NCI-H524 treated with DMSO at 0.1 percent for 48 hours (cell line): ENCODE results near the gene ATP9A.
"Not testable (repeated sequence)": the region's sequence is repeated elsewhere in the genome, so short reads cannot be mapped to it uniquely, and the experiment has no call there.

Experiments used
- DNase-seq: peaks from one replicate; lab custom pipeline; 2025; lab: John Stamatoyannopoulos, UW

ATP9A gene

DNA sequence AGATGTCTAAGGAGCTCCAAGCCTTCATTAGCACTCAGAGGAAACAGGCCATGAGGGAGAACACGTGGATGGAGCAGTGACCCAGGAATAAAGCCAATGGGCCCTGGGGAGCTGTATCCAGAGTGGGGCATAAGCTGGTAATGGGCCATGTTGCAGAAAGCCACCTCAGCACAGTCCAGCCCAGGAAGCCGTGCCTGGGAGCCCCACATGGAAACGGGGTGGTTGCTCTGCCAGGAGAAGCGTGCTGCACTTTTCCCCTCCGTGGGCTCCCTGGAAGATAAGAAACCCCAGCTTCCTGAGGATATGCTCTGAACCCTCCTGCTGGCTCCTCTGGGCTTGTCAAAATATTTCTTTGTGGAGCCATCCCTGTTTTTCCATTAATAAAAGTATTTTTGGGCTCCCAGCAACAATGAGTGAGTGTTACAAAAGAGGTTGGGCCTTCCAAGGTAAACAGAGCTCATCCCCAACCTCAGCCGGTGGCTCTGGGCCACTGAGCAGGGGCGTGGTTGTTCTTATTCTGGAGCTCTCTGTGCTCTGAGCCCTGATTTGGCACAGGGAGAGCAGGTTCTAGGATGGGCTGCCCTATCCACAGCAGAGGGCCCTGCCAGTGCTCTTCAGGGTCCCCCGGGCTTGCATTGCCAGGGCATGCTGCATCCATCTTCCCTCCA is 194.5 kb downstream of the ATP9A start:
- DNase-seq, result no peak

DNA sequence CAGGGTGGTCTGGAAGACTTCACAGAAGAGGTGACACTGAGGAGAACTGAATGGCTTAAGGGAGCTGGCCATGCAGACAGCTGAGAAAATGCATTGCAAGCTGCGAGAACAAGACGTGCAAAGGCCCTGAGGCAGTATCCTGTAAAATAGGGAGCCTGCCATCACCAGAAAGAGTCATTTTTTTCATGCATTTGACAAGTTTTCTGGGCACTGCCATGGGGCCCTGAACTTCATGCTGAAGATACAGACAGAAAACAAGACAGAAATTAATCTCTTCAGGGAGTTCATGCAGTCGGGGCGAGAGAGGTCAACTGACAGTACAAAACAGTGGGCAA is 196.8 kb downstream of the ATP9A start:
- no peak for DNase-seq

DNA sequence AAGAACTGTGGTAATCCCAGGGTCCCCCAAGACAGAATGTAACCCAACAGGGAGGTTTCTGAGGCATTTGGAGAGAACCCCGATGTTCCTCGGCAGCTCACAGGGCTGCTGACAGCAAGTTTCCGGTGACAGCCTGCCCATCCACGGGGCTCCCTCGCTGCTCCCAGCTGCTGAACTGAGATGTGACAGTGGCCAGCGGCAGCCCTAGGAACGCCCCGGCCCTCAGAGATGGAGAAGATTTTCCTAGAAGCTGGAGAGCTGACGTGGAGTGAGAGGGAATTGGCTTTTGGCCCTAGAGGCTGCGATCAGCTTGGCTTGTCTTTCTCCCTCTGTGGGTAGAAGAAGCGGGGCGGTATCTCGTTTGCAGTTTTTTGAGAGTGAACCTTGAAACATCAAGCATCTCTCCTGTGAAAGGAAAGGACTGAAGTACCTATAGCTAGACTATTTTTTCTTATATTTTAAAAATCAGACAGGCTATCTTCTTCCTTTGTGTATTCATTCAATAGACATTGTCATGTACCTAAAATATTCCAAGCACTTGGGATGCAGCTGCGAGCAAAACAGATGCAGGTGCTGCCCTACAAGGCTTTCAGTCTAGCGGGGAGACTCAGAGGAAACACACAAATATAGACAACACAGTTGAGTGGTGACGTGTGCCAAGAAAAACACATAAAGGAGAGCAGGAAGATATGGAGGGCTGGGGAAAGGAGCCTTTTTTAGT is 197.3 kb downstream of the ATP9A start:
- DNase-seq, result no peak

DNA sequence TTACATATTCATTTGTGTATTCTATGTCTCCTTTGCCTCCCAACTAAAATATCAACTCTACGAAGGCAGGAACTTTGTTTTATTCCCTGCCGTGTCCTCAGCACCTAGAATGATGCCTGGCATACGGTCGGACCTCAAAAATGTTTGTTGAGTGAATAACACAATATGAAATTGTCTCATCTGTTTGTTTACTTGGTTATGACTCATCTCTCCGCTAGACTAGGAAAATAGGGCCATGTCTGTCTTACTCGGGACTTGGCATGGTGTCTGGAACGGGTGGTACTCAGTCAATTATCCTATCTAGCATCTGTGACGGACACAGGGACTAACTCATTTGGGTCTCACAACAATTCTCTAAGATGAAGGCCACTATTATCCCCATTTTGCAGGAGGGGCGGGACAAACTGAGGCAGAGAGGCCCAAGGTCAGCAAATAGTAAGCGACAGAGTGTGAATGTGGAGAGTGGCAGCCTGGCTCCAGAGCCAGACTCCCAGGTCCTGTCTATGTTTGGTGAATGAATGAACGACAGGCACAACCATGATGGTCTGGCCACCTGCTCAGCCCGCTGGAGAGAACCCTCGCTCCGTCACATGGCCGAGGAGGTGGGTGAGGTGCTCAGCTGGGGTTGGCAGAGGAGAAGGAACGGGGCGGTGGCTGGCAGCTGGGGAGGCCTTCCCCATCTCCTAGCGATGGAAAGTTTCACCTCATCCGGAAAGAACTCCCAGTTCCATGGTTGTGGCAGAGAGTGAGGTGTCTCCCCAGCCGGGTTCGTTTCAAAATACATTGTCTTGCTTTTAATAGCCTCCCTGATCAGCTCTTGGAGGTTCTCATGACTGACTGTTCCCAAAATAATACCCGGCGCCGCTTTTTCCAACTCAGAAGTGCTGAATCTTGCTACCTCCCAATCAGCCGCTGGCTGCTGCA is 198.1 kb downstream of the ATP9A start:
- DNase-seq, result no peak

DNA sequence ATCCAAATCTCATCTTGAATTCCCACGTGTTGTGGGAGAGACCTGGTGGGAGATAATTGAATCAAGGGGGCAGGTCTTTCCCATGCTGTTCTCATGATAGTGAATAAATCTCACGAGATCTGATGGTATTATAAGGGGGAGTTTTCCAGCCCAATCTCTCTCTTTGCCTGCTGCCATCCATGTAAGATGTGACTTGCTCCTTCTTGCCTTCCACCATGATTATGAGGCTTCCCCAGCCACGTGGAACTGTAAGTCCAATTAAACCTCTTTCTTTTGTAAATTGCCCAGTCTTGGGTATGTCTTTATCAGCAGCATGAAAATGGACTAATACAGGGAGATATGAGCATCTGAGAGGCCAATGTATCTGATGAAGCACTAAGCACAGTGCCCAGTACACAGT is 199.7 kb downstream of the ATP9A start:
- DNase-seq, result not testable (repeated sequence)

DNA sequence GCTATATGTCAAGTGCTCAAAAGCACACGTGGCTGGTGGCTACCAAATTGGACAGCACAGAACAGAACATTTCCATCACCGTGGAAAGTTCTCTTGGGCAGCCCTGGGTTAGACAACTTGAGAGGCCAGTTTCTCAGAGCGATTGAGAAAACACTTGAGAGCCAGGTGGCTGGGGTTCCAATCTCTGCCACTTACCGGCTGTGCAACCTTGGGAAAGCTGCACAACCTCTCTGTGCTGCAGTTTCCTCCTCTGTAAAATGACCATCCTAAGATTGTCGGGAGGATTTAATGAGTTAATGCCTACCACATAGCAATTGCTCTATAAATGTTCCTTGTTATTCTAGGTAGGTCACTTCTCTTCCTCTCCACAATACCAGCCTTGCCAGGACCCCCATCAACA is 200.6 kb downstream of the ATP9A start:
- DNase-seq, result no peak

DNA sequence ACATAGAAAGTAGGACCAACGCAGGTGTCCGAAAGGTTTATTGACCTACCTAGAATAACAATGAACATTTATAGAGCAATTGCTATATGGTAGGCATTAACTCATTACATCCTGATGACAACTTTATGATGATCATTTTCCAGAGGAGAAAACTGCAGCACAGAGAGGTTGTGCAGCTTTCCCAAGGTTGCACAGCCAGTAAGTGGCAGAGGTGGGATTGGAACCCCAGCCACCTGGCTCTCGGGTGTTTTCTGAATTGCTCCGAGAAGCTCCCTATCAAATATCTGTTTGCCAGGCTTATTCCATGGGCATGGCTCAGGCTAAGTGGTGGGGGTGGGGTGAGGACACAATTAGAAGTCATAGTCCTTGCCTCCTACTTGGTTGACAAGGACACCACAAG is 201.6 kb downstream of the ATP9A start:
- no peak for DNase-seq

DNA sequence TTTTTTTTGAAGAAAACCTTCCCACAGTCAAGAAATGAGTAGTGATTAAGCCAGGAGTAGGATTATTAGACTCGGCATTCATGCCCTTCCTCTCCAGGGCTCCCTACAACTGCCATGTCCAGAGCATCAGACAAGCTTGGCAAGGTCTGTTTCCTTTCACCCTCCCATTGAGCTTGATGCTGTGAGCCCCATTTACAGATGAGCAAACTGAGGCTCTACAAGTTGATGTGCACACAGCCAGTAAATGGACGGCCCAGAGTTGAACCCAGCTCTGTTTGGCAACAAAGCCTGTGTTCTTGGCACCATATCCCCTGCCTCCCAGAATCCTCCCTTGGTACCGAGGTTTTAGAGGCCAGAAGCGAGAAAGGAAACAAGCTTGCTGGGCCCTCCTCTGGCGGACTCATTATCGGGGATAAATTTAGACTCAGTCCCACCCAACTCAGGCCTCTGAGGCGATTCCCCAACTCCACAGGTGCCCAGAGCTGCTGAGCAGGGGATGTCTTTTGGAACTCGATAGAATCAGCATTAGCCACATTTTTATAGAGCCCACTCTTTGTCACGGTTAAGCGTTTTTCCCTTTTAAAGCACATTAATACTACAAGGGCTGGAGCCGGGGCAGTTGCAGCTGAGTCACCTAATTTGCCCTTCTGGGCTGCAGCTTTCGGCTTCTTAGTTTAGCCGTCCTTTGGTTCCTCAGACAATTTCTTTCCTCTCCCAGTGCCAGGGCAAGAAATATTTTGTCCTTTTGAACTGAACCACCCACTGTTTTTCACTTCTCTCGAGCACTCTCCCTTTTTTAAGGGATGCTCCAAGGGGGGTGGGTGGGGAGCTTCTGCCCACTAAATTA is 202.7 kb downstream of the ATP9A start:
- DNase-seq, result no peak

DNA sequence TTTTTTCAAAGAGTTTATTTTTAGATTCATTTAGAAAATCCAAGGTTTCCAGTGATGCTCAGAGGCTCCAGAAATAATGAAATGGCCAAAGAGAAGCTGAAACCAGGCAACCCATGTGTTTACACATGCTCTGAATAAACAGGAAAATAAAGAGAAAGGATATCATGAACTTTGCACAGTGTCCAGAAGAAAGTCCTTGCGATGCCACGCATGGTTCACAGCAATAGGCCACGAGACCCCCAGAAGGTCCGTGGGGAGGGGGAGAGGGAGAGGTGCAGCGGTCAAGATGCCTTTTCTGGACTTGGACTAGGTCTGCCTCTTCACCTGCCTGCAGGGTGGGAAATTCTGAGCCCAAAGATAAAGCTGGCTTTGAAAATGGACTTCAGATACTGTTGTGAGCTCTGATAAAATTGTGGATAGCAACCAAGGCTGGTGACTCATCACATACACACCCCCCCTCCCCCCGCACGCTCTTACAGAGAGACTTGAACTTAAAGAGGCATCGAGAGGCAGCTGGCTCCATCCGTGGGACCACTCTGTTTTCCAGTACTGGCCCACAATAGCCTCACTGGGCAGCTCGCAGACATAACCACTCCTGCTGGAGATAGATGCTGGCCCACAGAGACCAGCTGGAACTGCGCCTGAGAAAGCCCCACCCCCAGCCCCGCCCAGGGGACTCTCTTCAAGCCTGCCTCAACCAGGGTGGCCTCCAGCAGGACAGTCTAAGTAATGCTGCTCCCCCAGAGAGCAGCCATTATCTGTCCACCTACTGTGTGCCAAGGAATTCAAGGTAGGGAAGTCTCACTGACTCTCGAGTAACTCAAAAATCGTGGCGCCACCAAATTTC is 204.5 kb downstream of the ATP9A start:
- DNase-seq, result no peak

DNA sequence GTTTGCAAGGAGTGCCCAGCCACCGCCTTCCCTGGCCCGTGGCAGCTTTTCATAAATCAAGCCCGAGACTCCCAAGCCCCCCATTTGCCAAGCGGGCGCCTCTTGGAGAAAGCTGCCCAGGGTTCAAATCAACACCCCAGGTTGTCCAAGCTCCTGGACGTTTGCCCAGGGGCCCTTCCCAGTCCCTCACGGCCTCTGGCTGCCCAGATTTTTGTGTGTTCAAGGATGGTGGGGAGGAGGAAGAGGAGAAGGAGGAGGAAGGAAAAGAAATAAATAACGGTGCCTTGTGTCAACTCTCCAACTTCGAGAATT is 205.1 kb downstream of the ATP9A start:
- no peak for DNase-seq

DNA sequence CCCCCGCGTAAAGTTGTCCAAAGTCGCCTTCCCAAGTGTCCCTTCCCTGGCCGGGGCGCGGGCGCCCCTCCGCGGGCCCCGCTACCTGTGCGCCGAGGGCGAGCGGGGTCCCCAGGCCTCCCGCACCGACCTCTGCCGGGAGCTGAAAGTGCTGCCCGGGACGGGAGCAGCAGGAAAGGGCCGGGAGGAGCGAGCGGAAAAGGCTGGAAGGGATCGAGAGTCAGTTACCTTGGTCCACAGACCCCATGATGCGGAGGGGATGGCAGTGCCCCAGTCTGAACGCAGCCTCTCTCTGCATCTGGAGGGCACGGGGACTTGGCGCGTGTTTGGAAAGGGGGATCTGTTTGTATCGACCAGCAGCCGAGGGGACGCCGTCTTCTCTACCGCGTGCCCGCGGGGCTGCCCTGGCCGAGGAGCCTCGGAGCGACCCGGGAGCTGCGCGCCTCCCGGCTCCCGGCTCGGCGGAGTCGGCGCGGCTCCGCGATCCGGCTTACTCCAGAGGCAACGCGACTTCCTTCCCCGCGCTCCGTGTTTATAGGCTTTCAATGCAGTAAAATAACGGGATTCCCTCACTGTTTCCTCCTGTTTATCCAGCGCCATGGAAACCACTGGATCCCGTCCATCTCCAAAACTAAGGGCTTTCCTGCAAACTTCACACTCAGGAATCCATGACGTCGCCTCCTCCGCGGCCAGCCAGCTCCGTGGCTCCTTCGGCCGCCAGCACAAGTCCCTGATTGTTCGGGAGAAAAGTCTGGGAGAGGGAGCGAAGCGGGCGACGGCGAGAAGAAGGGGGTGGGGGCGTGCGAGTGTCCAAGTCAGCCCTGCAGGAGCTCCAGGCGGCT is 205.6 kb downstream of the ATP9A start:
- DNase-seq, result no peak

DNA sequence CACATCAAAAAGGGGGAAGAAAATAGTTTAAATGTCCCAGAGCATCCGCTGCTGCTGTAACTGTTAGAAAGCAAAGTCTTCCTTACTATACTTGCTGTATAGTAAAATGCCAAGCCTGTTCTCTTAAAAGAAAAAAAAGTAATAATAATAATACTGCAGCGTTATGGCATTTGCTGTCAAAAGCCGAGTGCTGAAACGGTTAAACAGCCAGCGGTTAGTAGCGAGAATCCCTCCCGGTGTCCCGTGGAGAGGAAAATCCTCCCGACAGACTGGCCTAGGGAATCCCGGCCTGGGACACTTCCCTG is 206.2 kb downstream of the ATP9A start:
- no peak for DNase-seq

DNA sequence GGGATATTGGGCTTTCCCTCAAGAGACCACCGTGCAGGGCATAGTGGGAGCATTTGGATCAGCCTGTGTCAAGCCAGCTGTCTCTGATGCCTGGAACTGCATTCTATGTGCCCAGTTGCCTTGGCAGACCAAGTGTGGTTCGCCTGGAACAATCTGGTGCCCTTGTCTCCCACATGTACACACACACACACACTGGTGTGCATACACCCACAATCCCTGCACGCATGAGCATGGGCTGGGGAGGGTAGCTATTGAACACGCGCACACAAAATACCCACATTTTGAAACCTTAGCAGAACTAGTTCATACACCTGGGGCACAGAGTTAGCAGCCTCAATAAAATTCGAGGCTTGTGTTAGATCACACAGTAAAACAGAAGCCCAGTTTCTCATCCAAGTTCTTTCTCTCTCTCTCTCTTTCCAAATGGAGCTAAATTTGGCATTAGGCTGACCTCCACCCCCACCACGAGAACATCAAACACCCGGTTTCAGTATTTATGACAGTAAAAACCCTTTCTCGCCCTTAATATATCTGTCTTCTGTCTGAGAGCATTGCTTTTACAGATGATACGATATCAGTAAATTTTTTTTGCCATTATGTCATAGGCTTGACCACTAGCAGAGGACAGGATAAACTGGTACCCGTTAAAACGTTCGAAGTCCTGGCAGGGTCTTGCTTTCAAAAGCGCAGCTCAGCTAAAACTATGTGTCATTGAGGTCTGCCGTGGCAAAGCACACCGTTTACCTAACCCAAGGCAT is 207.5 kb downstream of the ATP9A start:
- DNase-seq, result no peak

DNA sequence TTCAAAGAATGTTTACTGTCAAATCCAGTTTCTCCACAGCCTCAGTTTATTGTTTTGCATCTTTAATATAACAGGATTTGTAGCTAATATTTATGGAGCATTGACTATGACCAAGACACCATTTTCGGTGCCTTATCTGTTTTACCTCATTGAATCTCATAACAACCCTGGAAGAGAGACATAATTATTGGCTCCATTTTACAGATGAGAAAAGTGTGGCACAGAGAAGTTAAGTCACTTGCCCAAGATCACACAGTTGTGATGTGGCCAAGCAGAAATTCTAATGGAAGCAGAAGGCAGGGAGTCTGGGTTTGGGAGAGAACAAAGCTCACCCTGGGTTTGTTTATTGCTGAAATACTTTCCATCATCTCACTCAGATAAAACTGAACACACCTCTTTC is 208.1 kb downstream of the ATP9A start:
- no peak for DNase-seq

DNA sequence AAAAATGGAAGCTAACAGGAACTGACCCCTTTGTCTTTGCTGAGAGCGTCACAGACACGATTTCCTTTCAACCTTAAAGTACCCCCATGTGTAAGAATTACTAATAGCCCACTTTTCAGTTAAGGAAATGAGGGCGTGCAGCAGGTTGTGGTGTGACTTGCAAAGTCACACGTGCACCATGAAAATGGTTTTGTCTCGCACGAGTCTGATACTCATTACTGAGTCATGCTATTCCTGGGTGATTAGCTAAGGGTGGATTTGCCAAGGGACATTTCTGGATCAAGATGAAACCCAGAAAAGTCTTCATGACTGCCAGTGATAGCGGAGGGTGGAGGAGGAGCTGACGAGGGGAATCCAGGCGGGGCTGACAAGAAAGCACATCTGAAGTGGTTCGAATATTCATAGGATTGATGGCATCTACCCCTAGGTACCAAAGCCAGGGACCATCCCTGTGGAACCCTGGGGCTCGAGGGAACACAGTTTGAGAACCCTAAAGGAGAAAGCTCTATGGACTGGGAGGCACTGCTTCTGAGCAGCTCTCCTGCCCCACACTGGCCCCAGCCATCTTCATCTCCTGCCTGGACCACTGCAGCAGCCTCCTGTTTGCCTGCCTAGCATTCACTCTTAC is 213.5 kb downstream of the ATP9A start:
- DNase-seq, result no peak

DNA sequence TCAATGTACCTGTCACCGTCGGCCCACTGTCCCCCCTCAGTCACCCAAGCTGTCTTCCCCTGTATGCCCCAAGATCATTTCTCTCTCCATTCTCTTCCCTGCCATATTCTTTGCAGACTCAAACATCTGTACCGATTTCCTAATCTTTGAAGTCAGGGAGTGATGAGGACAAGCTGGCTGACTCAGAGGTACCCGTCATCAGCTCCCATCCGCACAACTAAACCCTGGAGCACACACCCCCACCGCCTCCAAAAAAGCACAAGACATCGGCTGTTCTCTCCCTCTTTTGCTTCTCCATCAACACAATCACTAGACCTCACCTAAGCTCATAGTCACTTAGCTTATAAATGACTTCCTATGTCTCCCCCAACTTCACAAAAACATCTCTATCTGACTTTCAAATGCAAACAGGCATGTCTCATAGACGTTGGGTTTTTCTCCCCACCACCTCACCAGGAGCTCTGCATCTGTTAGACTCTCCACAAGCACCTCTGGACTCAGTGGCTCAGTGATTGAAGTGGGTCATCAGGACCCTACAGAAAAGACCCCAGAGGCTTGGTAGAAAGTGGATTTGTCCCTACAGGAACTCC is 214.2 kb downstream of the ATP9A start:
- no peak for DNase-seq

DNA sequence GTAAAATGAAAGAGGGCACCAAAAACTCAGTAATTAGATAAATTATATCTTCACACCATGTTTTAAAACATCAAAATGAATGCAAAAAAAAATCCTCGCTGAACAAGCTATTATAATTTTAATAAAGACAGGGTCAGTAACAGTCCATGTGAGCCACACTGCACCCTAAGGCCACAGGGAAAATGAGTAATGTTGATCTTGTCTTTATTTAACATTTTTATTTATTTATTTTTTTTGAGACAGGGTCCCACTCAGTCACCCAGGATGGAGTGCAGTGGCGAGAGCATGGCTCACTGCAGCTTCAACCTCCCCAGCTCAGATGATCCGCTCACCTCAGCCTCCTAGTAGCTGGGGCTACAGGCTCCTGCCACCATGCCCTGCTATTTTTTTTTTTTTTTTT is 217.0 kb downstream of the ATP9A start:
- DNase-seq, result no peak

DNA sequence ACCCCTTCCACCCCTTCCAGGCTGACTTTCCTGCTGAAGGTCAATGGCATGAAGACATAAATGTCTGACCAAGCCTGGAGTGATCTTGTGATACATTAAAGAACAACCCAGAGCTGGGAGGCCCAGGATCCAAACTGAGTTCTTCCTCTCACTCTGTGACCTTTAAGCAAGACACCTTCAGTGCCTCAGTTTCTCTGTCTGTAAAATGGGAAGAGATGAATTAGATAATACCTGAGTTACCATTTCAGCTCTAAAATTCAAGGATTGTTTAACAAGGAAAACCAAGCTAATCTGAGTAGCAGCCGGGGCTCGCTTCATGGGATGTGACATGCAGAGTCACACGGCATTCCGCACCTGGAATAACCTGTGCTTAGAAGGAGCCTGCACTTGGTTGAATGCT is 218.7 kb downstream of the ATP9A start:
- no peak for DNase-seq

DNA sequence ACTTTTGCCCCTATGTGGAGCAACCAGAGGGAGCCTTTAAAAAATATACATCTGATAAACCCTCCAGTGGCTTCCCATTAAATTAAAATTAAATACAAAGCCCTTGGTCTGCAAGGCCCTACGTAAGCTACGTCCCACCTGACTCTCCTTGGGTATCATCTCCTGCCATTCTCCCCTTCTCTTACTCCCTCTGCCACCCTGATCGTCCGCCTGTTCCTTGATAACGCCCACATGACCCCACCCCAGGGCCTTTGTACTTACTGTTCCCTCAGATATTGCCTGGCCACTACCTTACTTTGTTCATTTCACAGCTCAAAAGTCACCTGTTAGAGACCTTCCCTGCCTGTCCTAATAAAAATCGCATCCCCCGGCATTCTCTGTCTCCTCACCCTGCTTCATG is 220.2 kb downstream of the ATP9A start:
- no peak for DNase-seq
